ENCODE results near the gene PLCB4.
A peak's percentile ranks its signal among the peaks of the same experiment; 100 is the strongest.

PLCB4 gene

GRCh38 chr20:9109566-9109965, 40.7 kb downstream of the PLCB4 start:
- no peak for DNase-seq

DNA sequence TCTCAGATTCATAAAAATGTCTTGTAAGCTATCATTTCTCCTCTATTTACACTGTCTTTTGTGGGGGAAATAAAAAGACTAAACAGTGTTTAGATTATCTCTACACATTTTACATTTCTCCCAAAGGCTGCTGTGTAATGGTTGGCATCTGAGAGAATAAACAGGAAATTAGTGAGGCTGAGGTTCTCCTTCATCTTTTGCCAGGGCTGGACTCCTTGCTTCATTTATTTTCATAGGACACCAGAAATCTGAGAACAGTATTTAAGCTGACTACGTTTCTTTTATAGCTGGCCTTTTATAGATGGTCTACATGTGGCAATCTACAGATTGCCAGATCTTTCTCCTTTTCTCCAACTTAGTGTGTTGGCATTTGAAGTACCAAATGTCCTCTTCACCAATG, 41.5 kb downstream of the PLCB4 start:
- DNase-seq = no peak

- no peak for DNase-seq
Measured at GRCh38 chr20:9110916-9111432, 42.1 kb downstream of the PLCB4 start.

DNA sequence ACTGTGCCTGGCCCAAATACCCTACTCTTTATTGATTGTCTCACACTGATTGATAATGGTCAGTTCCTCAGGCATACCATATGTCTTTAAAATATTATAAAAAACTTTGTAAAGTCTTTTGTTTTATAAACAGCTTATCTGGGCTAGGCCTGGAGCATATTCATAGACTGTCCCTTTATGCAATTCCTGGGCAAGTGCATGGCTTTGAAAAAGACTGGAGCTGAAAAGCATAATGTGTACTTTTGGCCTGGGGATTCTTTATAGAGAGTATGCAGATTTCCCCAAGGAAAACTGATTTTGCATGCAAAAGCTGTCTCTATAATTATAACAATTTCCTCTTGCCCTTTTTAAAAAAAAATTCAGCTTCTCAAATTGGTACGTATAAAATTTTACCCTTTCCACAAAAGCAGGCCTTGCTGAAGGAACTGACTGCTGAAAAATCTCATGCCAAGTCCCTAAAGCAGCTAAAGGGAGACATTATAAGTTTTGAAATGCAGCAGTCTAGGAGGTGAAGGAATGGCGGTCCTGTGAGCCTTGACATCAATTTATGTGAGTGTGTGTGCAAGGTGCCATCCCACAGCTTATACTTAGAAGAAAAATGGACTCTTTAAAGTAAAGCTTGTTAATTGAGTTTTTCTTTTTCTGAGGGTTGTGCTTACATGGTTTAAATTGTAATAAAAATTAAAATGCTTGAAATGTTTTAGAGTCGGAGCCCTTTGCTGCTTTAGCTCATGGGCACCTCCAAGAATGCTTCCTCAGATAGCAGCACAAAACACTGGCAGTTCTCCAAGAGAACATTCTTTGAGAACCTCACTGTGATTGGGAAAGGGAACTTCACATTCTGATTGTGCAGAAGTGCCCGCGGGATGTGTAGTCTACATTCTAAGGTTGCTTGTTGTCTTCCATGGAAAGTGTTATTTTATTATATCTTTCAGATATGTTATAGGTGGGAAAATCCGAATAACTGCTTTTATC, 43.9 kb downstream of the PLCB4 start:
- peak; percentile 43 for DNase-seq

DNA sequence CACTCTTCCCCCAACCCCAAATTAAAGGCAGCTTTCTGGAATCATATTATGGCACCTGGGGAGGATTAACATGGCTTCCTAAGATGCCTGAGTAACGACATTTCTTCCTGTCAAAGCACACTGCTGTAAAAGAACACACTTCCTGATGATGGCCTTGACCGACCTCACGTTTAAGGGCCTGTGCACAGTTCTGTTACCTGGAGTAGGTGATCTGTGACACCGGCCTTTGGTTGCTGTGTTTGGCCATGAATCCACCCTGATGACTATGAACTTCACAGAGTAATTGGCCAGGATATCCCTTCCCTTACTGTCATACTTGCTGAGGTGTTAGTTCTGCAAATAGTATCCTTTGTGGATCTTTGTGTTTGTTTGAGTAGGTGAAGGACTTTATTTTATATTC, 45.8 kb downstream of the PLCB4 start:
- no peak for DNase-seq

DNA sequence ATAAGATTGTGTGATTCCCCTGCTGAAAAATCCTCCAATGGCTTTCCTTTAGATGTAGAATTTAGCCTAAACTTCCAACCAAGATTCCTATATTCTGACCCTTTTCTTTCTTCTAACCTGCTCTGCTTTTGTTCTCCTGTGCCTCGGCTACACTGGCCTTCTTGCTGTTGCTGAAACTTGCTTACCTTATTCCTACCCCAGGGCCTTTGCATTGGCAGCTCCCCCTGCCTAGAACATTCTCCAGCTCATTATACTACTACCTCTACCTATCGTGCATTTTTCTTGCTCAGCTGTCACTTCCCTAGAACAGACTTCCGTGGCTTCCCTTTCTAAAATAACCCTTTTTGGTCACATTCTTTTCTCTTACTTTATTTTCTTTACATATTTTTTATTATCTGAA, 48.7 kb downstream of the PLCB4 start:
- DNase-seq = no peak

DNA sequence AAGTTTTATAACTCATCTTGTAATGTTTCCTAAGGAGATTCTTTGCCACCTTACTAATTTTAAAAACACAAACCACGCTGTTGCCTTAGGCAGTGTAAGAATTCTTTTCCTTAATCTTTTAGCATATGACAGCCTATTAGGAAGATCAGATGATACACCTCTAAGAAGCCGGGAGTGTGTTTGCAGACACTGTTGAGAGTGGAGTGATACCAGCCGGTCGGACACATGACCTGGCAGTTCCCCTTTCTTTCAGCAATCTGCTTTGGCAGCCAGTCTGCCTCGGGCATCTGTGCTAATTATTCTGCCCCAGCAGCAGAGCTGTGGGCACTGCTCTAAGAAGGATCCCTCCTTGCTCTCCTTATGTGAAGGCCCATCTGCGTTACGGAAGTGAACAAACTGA, 50.9 kb downstream of the PLCB4 start:
- peak; percentile 52 for DNase-seq

DNA sequence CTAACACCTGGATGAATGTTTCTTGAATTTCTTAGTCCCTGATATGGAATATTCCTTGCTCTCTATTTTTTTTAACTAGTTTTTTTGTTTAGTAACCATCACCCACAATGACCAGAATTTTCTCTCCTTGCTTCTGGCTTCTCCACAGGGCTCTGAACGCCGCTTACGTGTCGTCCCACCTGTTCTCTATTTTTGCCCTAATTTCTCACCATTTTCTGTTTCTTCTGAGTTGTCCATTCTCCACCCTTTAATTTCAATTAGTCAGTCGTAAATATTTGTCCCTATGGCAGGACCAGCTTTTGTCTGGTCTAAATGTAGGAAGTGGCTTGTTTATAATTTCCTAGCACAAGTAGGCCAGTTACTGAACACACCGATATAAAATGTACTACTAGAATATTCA, 52.3 kb downstream of the PLCB4 start:
- DNase-seq = no peak

DNA sequence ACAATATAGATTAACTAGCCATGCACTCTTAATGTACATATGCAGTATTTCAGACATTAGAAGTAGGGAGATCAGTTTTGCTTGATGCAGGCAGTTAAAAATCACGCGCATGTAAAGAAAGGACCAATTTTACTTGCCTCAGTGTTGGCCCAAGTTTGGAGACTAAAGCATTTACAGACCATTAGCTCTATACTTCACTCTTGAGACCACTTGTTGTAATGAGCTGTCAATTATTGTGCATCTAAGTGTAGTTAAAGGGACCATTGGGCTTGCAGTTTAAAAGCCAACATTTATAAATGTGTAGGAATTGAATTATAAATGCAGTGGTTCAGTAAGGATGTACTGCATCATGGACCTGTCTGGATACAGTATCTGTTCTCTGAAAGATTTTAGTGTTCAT, 53.7 kb downstream of the PLCB4 start:
- DNase-seq = peak; percentile 47

DNA sequence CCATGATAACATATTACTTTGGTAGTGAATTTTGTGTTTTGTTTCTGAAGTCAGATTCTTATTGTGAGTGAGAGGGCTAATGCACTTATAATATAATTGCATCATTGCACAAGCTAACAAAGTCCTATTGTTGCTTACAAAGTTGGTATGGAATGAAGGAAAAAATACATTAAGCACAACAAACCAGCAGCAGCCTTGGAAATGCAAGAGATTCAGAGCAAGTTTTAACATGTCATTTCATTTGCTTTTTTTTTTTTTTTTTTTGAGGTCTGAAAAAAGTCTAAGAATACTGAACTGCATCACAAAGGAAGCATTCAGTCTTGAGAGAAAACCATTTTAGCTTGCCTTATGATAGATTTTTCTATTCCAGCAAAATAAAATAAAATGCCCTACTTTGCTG, 57.6 kb downstream of the PLCB4 start:
- DNase-seq = no peak

DNA sequence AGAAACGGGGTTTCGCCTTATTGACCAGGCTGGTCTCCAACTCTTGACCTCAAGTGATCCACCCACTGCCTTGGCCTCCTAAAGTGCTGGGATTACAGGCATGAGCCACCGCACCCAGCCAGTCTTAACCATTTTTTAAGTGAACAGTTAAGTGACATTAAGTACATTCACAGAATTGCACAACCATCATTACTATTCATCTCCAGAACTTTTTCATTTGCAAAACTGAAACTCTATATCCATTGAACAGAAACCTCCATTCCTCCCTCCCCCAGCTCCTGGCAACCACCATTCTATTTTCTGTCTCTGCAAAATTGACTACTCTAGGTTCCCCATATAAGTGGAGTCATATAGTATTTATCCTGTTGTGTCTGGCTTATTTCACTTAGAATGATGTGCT, 59.7 kb downstream of the PLCB4 start:
- no peak for DNase-seq

GRCh38 chr20:9129756-9130155, 60.9 kb downstream of the PLCB4 start:
- DNase-seq = peak; percentile 41

- DNase-seq = peak; percentile 25
Measured at GRCh38 chr20:9130521-9130920, 61.6 kb downstream of the PLCB4 start.

DNA sequence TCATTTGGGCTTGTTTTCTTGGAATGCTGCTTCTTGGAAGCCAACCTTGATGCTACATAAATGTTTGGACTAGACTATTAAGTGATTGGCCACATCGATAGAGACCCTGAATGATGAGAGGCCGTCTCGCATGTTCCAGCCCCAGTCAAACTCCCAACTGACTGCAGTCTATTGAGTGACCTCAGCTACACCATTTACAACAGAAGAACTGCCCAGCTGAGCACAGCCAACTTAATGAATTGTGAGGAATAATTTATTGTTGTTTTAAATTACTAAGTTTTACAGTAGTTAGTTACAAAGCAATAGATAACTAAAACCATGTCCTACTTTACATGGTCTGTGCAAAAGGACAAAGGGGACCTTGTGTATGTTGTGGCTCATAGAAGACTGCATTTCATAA, 63.0 kb downstream of the PLCB4 start:
- DNase-seq = no peak

DNA sequence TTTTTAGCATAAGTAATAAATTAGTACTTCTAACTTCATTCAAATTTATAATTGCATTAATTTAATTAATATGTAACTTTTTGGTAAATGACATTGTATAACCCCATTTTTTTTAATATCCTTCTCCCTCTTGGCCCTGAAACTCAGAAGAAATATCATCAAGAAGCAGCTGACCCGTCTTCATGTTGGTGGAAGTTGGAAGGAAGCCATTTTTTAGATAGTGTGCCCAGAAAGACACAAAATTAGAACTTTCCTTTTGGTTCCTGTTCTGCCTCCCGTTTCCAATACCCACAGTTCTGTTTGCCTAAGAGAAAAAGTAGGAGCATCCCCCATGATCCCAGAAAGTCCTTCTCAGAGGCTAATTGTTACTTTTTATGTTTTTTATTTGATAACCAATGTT, 65.5 kb downstream of the PLCB4 start:
- DNase-seq = no peak

- no peak for DNase-seq
Measured at GRCh38 chr20:9136114-9136513, 67.2 kb downstream of the PLCB4 start.

GRCh38 chr20:9137001-9137400, 68.1 kb downstream of the PLCB4 start:
- no peak for DNase-seq

DNA sequence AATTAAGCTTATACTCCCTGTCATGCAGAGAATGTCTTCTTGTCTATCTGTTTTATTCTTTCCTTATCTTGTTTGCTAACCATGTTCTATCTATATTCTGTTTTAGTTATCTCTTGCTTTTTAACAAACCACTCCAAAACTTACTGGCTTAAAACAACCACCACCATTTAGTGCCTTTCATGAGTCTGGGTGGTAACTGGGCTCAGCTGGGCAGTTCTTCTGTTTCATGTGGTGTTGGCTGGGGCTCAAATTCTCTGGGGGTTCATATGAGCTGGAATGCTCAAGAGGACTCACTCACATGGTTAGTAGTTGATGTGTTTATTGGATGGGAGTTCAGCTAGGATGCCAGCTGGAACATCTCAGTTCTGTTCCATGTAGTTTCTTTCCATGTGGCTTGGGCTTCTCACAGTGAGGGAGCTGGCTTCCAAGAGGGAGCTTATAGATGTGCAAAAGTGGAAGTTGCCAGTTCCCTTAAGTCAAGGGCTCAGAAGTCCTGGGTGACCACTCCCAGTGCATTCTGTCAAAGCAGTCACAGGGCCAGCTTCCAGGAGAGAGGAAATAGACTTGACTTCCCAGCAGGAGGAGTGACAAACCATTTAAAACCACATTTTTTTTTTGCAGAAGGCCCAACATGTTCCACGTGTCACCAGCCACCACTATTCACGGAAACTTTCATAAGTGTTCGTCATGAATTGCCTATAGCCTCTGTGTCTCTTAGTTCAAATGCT, 70.4 kb downstream of the PLCB4 start:
- DNase-seq = no peak

- no peak for DNase-seq
Measured at GRCh38 chr20:9140162-9140760, 71.4 kb downstream of the PLCB4 start.

- DNase-seq = no peak
Measured at GRCh38 chr20:9141070-9141469, 72.2 kb downstream of the PLCB4 start.

- no peak for DNase-seq
Measured at GRCh38 chr20:9141921-9142320, 73.0 kb downstream of the PLCB4 start.

GRCh38 chr20:9142809-9143208, 73.9 kb downstream of the PLCB4 start:
- no peak for DNase-seq

- DNase-seq = no peak
Measured at GRCh38 chr20:9143926-9144325, 75.0 kb downstream of the PLCB4 start.

DNA sequence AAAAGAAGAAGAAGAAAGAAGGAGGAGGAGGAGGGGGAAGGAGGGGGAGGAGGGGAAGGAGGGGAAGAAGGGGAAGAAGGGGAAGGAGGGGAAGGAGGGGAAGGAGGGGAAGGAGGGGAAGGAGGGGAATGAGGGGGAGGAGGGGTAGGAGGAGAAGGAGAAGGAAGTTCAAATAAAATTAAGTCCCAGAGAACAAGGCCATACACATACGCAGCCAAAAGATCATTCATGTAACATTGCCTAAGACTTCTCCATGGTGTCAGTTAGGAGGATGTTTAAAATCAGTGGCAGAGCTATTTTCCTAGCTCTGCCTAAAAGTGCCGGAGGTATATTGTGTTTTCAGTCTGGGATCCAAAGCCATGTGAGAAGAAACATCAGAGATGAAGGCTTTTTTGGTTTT, 75.8 kb downstream of the PLCB4 start:
- DNase-seq = no peak

Data from eye (tissue), 1 donor.